GM12801 (cell line): ENCODE results near the gene SLC7A6.

Source experiments
- CTCF ChIP-seq: IDR thresholded peaks from one replicate; pipeline ENCODE4 v1.5.1; 2011; ENCODE audit warnings: control low read depth; ENCODE audit not compliant: insufficient read length; ENCODE audit errors: extremely low read depth

The SLC7A6 gene

GRCh38 chr16:68287276-68288251 lies 23.2 kb downstream of the SLC7A6 start:
- TF ChIP-seq CTCF, result no peak

- TF ChIP-seq CTCF, result no peak
Observed at GRCh38 chr16:68288252-68288650, 23.9 kb downstream of the SLC7A6 start.

- no peak for TF ChIP-seq CTCF
Observed at GRCh38 chr16:68289202-68289601, 24.9 kb downstream of the SLC7A6 start.

GRCh38 chr16:68289621-68290329 lies 25.4 kb downstream of the SLC7A6 start:
- no peak for TF ChIP-seq CTCF

GRCh38 chr16:68290450-68290849 lies 26.1 kb downstream of the SLC7A6 start:
- no peak for TF ChIP-seq CTCF

GRCh38 chr16:68291227-68291626 lies 26.9 kb downstream of the SLC7A6 start:
- TF ChIP-seq CTCF, result no peak

GRCh38 chr16:68292425-68292824 lies 28.1 kb downstream of the SLC7A6 start:
- no peak for TF ChIP-seq CTCF
